Keratinocyte (primary cell): Measurements from ENCODE around the gene ATP2B2. TPM values are rescaled to one million over a fixed set of nuclear protein-coding genes. Genes with fewer than 3 reads are reported as not detected.

Source experiments
- DNase-seq: peaks from one replicate; pipeline ENCODE4 v3.0.0-alpha.2; 2011; ENCODE audit warnings: low read depth, missing footprints, low spot score
- FAIRE-seq: peaks from 2 replicates; lab custom pipeline; 2011; peaks lifted over from hg19 to GRCh38; lab: Jason Lieb, UNC
- H2AFZ ChIP-seq: 2 replicates; pipeline ENCODE4 v1.6.0; 2012; ENCODE audit warnings: low read length, control low read depth, inconsistent platforms; ENCODE audit not compliant: control insufficient read depth
- H3K27ac ChIP-seq: 2 replicates; pipeline ENCODE4 v1.5.1; 2011; ENCODE audit warnings: low read length; ENCODE audit not compliant: control insufficient read depth, insufficient read depth
- H3K27me3 ChIP-seq: 3 replicates; pipeline ENCODE4 v1.6.0; 2011; ENCODE audit warnings: low read length; ENCODE audit not compliant: control insufficient read depth, insufficient read depth; ENCODE audit errors: extremely low read depth
- H3K36me3 ChIP-seq, 2 experiments: 2 replicates in 1 of 2; 3 replicates in 1 of 2; pipeline ENCODE4 v1.5.1; 2011; ENCODE audit warnings: low read length in 2 of 2, mild to moderate bottlenecking in 1 of 2; ENCODE audit not compliant: control insufficient read depth in 2 of 2, insufficient read depth in 2 of 2; ENCODE audit errors: extremely low read depth in 1 of 2
- H3K4me1 ChIP-seq: 3 replicates; pipeline ENCODE4 v1.5.1; 2011; ENCODE audit warnings: low read length; ENCODE audit not compliant: control insufficient read depth, insufficient read depth; ENCODE audit errors: extremely low read depth
- H3K4me2 ChIP-seq: 3 replicates; pipeline ENCODE4 v1.6.0; 2011; ENCODE audit warnings: low read depth, low read length; ENCODE audit not compliant: control insufficient read depth, insufficient read depth; ENCODE audit errors: extremely low read depth
- H3K4me3 ChIP-seq, 3 experiments: fragments of 200-600 bp in 1 of 3; sonication (generic) in 1 of 3; 2 replicates in 2 of 3; 3 replicates in 1 of 3; pipeline ENCODE4 v1.5.1; 2011 to 2016; ENCODE audit warnings: low read length in 3 of 3, mild to moderate bottlenecking in 3 of 3, control low read depth in 2 of 3, inconsistent platforms in 1 of 3, low read depth in 1 of 3, mixed read lengths in 1 of 3, mixed run types in 1 of 3, moderate library complexity in 1 of 3; ENCODE audit not compliant: control insufficient read depth in 2 of 3, insufficient read depth in 2 of 3; ENCODE audit errors: extremely low read depth in 1 of 3
- H3K79me2 ChIP-seq: 2 replicates; pipeline ENCODE4 v1.6.0; 2012; ENCODE audit warnings: low read length; ENCODE audit not compliant: control insufficient read depth, insufficient read depth
- H3K9ac ChIP-seq: 3 replicates; pipeline ENCODE4 v1.6.0; 2011; ENCODE audit warnings: low read length; ENCODE audit not compliant: control insufficient read depth, insufficient read depth; ENCODE audit errors: extremely low read depth
- H3K9me1 ChIP-seq: 3 replicates; pipeline ENCODE4 v1.6.0; 2011; ENCODE audit warnings: low read length; ENCODE audit not compliant: control insufficient read depth, insufficient read depth; ENCODE audit errors: extremely low read depth
- H3K9me3 ChIP-seq: 2 replicates; pipeline ENCODE4 v1.5.1; 2012; ENCODE audit warnings: low read depth, low read length; ENCODE audit not compliant: control insufficient read depth
- H4K20me1 ChIP-seq: 3 replicates; pipeline ENCODE4 v1.6.0; 2011; ENCODE audit warnings: low read length; ENCODE audit not compliant: control insufficient read depth, insufficient read depth; ENCODE audit errors: extremely low read depth
- CTCF ChIP-seq, 3 experiments: IDR thresholded peaks in 1 of 3; conservative IDR thresholded peaks in 1 of 3; optimal IDR thresholded peaks in 1 of 3; 2 replicates in 2 of 3; 3 replicates in 1 of 3; pipeline versions ENCODE3 to v1.5.1; 2011; ENCODE audit warnings: low read length in 3 of 3, mild to moderate bottlenecking in 3 of 3, moderate library complexity in 2 of 3, control low read depth in 1 of 3, inconsistent platforms in 1 of 3; ENCODE audit not compliant: insufficient read depth in 2 of 3; ENCODE audit errors: extremely low read depth in 1 of 3
- EZH2 ChIP-seq: IDR thresholded peaks from one replicate; pipeline ENCODE4 v1.6.1; 2012; ENCODE audit warnings: inconsistent platforms, mild to moderate bottlenecking, low read length, moderate library complexity
- dilution Hi-C: fragments of 300-500 bp; cut with MboI; formaldehyde crosslinking; loops from one replicate; pipeline ENCODE4 v1.7.0; 2020; ENCODE audit warnings: low sequenced_read_pairs; ENCODE audit not compliant: extremely low pct_ligation_motif_present
- polyA plus RNA-seq, 5 experiments: library from polyadenylated mRNA; depleted of rRNA in 3 of 5; stranded (reverse) in 3 of 5; stranded (forward) in 1 of 5; unstranded in 1 of 5; fragments of >200 nt; gene quantifications; 1 replicate in 1 of 5; 2 replicates in 3 of 5; 3 replicates in 1 of 5; pipeline versions ENCODE4 v1.2.1 to v1.2.3, GENCODE V29; 2011 to 2012; ENCODE audit warnings: missing spikeins in 2 of 5, low read depth in 1 of 5, low replicate concordance in 1 of 5

The ATP2B2 gene
- polyA plus RNA-seq, 1 donor (not counting 4 experiments of a cell fraction or from before 2014, with no cell fraction given): not detected

- Histone ChIP-seq H3K9me1 (no peaks in the 10 kb centered on the region), H3K79me2 (peaks cover 34% of the 10 kb centered on the region), H3K4me2 (no peak overlapping the region), H3K4me3 (no peak overlapping the region), H2AFZ (no peak overlapping the region), H3K9me3 (no peaks in the 10 kb centered on the region), H4K20me1 (peaks cover 7% of the 10 kb centered on the region), H3K4me1 (peaks cover 6% of the 10 kb centered on the region), H3K27ac (no peak overlapping the region), H3K27me3 (no peaks in the 10 kb centered on the region), H3K36me3 (peaks cover 60% of the 10 kb centered on the region in 2 experiments), H3K9ac (no peak overlapping the region)
- FAIRE-seq (no peak), DNase-seq (no peak)
- dilution Hi-C loops: no loop called here
- TF ChIP-seq EZH2: no peak
- TF ChIP-seq CTCF (optimal IDR thresholded peaks at IDR 0.05 in 1 of 3, IDR thresholded peaks at IDR 0.05 in 1 of 3, conservative IDR thresholded peaks at IDR 0.05 in 1 of 3; ENCODE audit: extremely low read depth in 1 of 3, insufficient read depth in 2 of 3, low read length in 3 of 3): no peak
These were observed 189.5 kb downstream of the ATP2B2 start for GRCh38 chr3:10315771-10316344.

GRCh38 chr3:10315101-10315500 is 190.3 kb downstream of the ATP2B2 start:
- FAIRE-seq: no peak

More at GRCh38 chr3:10315101-10315500, 190.3 kb downstream of the ATP2B2 start:
- Histone ChIP-seq H3K9me3 (no peaks in the 10 kb centered on the region), H3K4me2 (no peak overlapping the region), H3K27me3 (no peaks in the 10 kb centered on the region), H3K79me2 (peaks cover 26% of the 10 kb centered on the region), H3K9me1 (no peaks in the 10 kb centered on the region), H3K9ac (no peak overlapping the region), H4K20me1 (peaks cover 7% of the 10 kb centered on the region), H3K36me3 (peaks cover 60% of the 10 kb centered on the region in 2 experiments), H3K27ac (no peak overlapping the region), H2AFZ (no peak overlapping the region), H3K4me3 (no peak overlapping the region), H3K4me1 (peaks cover 6% of the 10 kb centered on the region)
- dilution Hi-C loops: no loop called here
- TF ChIP-seq EZH2: no peak
- no peak for TF ChIP-seq CTCF (optimal IDR thresholded peaks at IDR 0.05 in 1 of 3, IDR thresholded peaks at IDR 0.05 in 1 of 3, conservative IDR thresholded peaks at IDR 0.05 in 1 of 3; ENCODE audit: extremely low read depth in 1 of 3, insufficient read depth in 2 of 3, low read length in 3 of 3)
- no peak for DNase-seq
